HG02642 (cell line): ENCODE data around the gene SLCO1B3.

Source experiments
- ATAC-seq: cut with Tn5 transposase; IDR thresholded peaks from one replicate; pipeline ENCODE4 v1.9.1; 2021; ENCODE audit warnings: mild to moderate bottlenecking; ENCODE audit not compliant: unreplicated experiment, poor library complexity

Gene SLCO1B3

DNA sequence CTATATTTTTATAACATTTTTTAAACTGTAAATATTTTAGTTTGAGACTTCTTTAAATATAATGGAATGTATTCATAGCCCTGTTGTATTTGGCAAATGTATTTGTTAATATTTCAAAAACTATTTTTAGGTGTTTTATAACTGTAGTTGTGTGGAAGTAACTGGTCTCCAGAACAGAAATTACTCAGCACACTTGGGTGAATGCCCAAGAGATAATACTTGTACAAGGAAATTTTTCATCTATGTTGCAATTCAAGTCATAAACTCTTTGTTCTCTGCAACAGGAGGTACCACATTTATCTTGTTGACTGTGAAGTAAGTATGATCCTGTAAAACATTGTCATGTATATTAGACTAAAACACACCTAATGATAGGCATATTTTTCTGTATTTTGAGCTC, 72.8 kb downstream of the SLCO1B3 start:
- ATAC-seq: no peak

DNA sequence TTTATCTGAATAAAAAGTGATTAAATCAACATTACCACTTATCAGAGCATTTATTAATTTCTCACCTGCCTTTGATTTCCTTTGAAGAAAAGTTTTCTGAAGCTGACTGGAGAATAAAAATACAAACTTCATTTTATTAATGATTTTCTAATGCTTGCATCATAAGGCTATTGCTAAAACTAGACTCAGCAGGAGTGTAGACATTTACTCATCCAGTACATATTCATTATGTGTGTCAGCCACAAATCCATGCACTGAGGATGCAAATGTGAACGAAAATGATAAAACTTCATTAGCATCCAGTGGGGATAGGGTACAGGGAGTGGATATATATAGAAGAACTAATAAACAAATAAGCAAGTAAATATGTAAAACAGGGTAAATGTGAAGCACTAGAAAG, 74.6 kb downstream of the SLCO1B3 start:
- ATAC-seq: no peak

- no peak for ATAC-seq
These were observed 75.0 kb downstream of the SLCO1B3 start for GRCh38 chr12:20885552-20885951.

DNA sequence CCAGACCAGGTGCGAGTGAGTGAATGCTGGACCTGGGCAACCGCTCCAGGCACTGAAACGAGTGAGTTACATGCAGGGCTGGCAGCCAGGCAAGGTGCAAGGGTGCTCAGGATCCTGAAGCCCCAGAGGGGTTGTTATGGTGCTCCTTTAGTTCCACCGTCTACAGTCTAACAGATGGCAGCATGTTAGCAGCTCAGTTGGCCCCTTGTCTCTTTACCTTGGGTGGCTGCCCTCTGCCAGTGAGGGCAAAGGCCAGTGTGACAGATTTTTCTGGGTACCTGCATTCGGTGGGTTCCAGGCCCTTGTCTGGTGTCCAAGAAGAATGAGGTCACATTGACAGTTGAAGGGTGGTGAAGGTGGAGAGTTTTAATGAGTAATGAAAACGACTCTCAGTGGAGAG, 106.8 kb downstream of the SLCO1B3 start:
- ATAC-seq: no peak

DNA sequence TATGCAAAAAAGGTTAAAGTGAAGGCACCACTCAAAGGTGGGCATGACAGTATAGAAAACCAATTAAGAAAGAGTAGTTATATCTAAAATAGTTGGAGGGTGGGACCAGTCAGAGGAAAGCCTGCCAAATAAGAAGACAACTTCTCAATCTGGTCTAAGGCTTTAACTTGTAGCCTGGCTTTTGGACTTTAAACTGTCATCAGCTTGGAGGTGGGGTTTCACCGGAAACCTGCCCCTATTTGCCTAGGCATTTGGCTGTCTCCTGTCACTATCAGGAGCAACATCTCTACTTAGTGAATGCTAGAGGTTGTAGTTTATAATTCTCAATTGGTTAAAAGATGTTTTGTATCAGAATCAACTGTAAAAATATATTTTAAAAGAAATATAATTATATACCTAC, 107.3 kb downstream of the SLCO1B3 start:
- ATAC-seq: no peak

- ATAC-seq: no peak
These were observed 121.4 kb downstream of the SLCO1B3 start for GRCh38 chr12:20931894-20932293.

GRCh38 chr12:20946732-20947131, 136.2 kb downstream of the SLCO1B3 start:
- ATAC-seq: peak; percentile 63

- ATAC-seq: peak; percentile 84
These were observed 139.7 kb downstream of the SLCO1B3 start for GRCh38 chr12:20950248-20950647.

GRCh38 chr12:20963303-20963702, 152.8 kb downstream of the SLCO1B3 start:
- ATAC-seq: no peak

GRCh38 chr12:20963762-20964161, 153.3 kb downstream of the SLCO1B3 start:
- no peak for ATAC-seq
